GM06990 (cell line): ENCODE results near the gene COL8A1.

ENCODE experiments used
- DNase-seq: peaks from one replicate; pipeline ENCODE4 v3.0.0-alpha.2; 2011; ENCODE audit not compliant: insufficient read length; ENCODE audit errors: extremely low read depth
- H3K27me3 ChIP-seq: replicated peaks from 2 replicates; pipeline ENCODE4 v1.6.0; 2011; ENCODE audit warnings: low read length; ENCODE audit not compliant: control insufficient read depth, insufficient read depth
- H3K36me3 ChIP-seq: 2 replicates; pipeline ENCODE4 v1.5.1; 2011; ENCODE audit warnings: low read length; ENCODE audit not compliant: control insufficient read depth, insufficient read depth
- H3K4me3 ChIP-seq: replicated peaks from 2 replicates; pipeline ENCODE4 v1.5.1; 2011; ENCODE audit warnings: low read depth, mild to moderate bottlenecking, control low read depth, low read length
- CTCF ChIP-seq: IDR thresholded peaks from 2 replicates; pipeline ENCODE4 v1.5.1; 2011; ENCODE audit warnings: low read length, control low read depth, mild to moderate bottlenecking, inconsistent platforms; ENCODE audit not compliant: insufficient read depth, poor library complexity, severe bottlenecking

COL8A1 gene

GRCh38 chr3:99663977-99664376 lies 25.6 kb downstream of the COL8A1 start:
- DNase-seq: no peak
- H3K4me3 ChIP-seq: no peak overlapping the region
- TF ChIP-seq CTCF: no peak
- no peaks in the 10 kb centered on the region for H3K27me3 ChIP-seq
- H3K36me3 ChIP-seq: no peaks in the 10 kb centered on the region

- no peak for TF ChIP-seq CTCF
- Histone ChIP-seq H3K4me3 (no peak overlapping the region), H3K36me3 (no peaks in the 10 kb centered on the region), H3K27me3 (no peaks in the 10 kb centered on the region)
- DNase-seq: no peak
Observed at GRCh38 chr3:99665017-99665416, 26.6 kb downstream of the COL8A1 start.

GRCh38 chr3:99666201-99666600 lies 27.8 kb downstream of the COL8A1 start:
- DNase-seq: no peak
- H3K27me3 ChIP-seq: no peaks in the 10 kb centered on the region
- no peak for TF ChIP-seq CTCF
- no peak overlapping the region for H3K4me3 ChIP-seq
- no peaks in the 10 kb centered on the region for H3K36me3 ChIP-seq

- Histone ChIP-seq H3K4me3 (no peak overlapping the region), H3K27me3 (no peaks in the 10 kb centered on the region), H3K36me3 (no peaks in the 10 kb centered on the region)
- DNase-seq: no peak
- no peak for TF ChIP-seq CTCF
Observed at GRCh38 chr3:99668044-99668443, 29.6 kb downstream of the COL8A1 start.

GRCh38 chr3:99669879-99670555 lies 31.6 kb downstream of the COL8A1 start:
- Histone ChIP-seq H3K27me3 (no peaks in the 10 kb centered on the region), H3K4me3 (no peak overlapping the region), H3K36me3 (no peaks in the 10 kb centered on the region)
- no peak for DNase-seq
- no peak for TF ChIP-seq CTCF

- DNase-seq: no peak
- no peak overlapping the region for H3K4me3 ChIP-seq
- no peaks in the 10 kb centered on the region for H3K36me3 ChIP-seq
- no peak for TF ChIP-seq CTCF
- H3K27me3 ChIP-seq: no peaks in the 10 kb centered on the region
Observed at GRCh38 chr3:99670556-99670950, 32.2 kb downstream of the COL8A1 start.
